CD14-positive monocyte (primary cell): ENCODE results near the gene CORO2A. TPM values are rescaled to one million over a fixed set of nuclear protein-coding genes. Genes with fewer than 3 reads are reported as not detected.

Source experiments
- DNase-seq, 3 donors: peaks; one replicate each; pipeline ENCODE4 v3.0.0-alpha.2; 2011 to 2022
- H2AFZ ChIP-seq: 2 replicates; pipeline ENCODE4 v1.6.0; 2012; ENCODE audit warnings: mild to moderate bottlenecking, low read depth, low read length, inconsistent platforms; ENCODE audit not compliant: insufficient read depth, poor library complexity, severe bottlenecking
- H3K27ac ChIP-seq, 2 donors: 1 replicate in 1 of 2; 2 replicates in 1 of 2; pipeline ENCODE4 v1.5.1; 2012 to 2013; ENCODE audit warnings: low read length in 2 of 2, control low read depth in 1 of 2, inconsistent platforms in 1 of 2, low read depth in 1 of 2, mild to moderate bottlenecking in 1 of 2
- H3K27me3 ChIP-seq, 2 donors: one replicate each; pipeline versions ENCODE4 v1.6.0 to v1.6.1; 2011 to 2013; ENCODE audit warnings: low read length in 2 of 2; ENCODE audit not compliant: control insufficient read depth in 2 of 2, insufficient read depth in 2 of 2
- H3K36me3 ChIP-seq, 2 donors: replicated peaks in 1 of 2; 1 replicate in 1 of 2; 2 replicates in 1 of 2; pipeline versions ENCODE4 v1.5.1 to v1.6.1; 2012 to 2013; ENCODE audit warnings: low read length in 2 of 2, control low read depth in 1 of 2, inconsistent platforms in 1 of 2, mild to moderate bottlenecking in 1 of 2; ENCODE audit not compliant: insufficient read depth in 2 of 2, control insufficient read depth in 1 of 2
- H3K4me1 ChIP-seq, 2 donors: 1 replicate in 1 of 2; 2 replicates in 1 of 2; pipeline versions ENCODE4 v1.5.1 to v1.6.1; 2012 to 2013; ENCODE audit warnings: low read length in 2 of 2, control low read depth in 1 of 2, inconsistent platforms in 1 of 2, mild to moderate bottlenecking in 1 of 2, moderate library complexity in 1 of 2; ENCODE audit not compliant: insufficient read depth in 2 of 2, control insufficient read depth in 1 of 2
- H3K4me2 ChIP-seq: replicated peaks from 2 replicates; pipeline ENCODE3; 2012; ENCODE audit warnings: low read length, moderate library complexity, mild to moderate bottlenecking; ENCODE audit not compliant: poor library complexity, severe bottlenecking; ENCODE audit errors: extremely low read depth
- H3K4me3 ChIP-seq, 3 experiments: fragments of 200-600 bp in 1 of 3; sonication (generic) in 1 of 3; replicated peaks in 1 of 3; 1 replicate in 2 of 3; 2 replicates in 1 of 3; pipeline ENCODE4 v1.5.1; 2011 to 2013; ENCODE audit warnings: low read length in 3 of 3, mild to moderate bottlenecking in 3 of 3, control low read depth in 2 of 3, low read depth in 2 of 3, inconsistent platforms in 1 of 3, moderate library complexity in 1 of 3
- H3K79me2 ChIP-seq: 2 replicates; pipeline ENCODE4 v1.6.0; 2012; ENCODE audit warnings: mild to moderate bottlenecking, control low read depth, inconsistent platforms, low read length, moderate library complexity; ENCODE audit not compliant: insufficient read depth
- H3K9ac ChIP-seq: 2 replicates; pipeline ENCODE4 v1.6.0; 2017; ENCODE audit warnings: low read length, mild to moderate bottlenecking; ENCODE audit not compliant: insufficient read depth, poor library complexity, severe bottlenecking
- H3K9me3 ChIP-seq, 2 donors: replicated peaks in 1 of 2; 1 replicate in 1 of 2; 2 replicates in 1 of 2; pipeline versions ENCODE4 v1.5.1 to v1.6.1; 2012 to 2013; ENCODE audit warnings: low read length in 2 of 2, control low read depth in 1 of 2; ENCODE audit not compliant: control insufficient read depth in 1 of 2, insufficient read depth in 1 of 2
- H4K20me1 ChIP-seq: 2 replicates; pipeline ENCODE4 v1.6.0; 2012; ENCODE audit warnings: mild to moderate bottlenecking, low read length, control low read depth, moderate library complexity; ENCODE audit not compliant: insufficient read depth
- H3K27ac Mint-ChIP-seq, 7 donors: one replicate each; pipeline ENCODE4 v1.8.0; 2020; ENCODE audit warnings: mild to moderate bottlenecking in 7 of 7, mixed read lengths in 7 of 7, moderate library complexity in 6 of 7, inconsistent platforms in 2 of 7
- H3K27me3 Mint-ChIP-seq, 3 donors: one replicate each; pipeline ENCODE4 v1.8.0; 2021 to 2022; ENCODE audit warnings: low read depth in 3 of 3, mild to moderate bottlenecking in 3 of 3, mixed read lengths in 3 of 3, moderate library complexity in 3 of 3, inconsistent platforms in 1 of 3
- H3K36me3 Mint-ChIP-seq, 2 donors: one replicate each; pipeline ENCODE4 v1.8.0; 2020; ENCODE audit warnings: mixed read lengths in 2 of 2, inconsistent platforms in 1 of 2, mild to moderate bottlenecking in 1 of 2
- H3K4me1 Mint-ChIP-seq: one replicate; pipeline ENCODE4 v1.8.0; 2020; ENCODE audit warnings: mild to moderate bottlenecking, mixed read lengths
- H3K4me3 Mint-ChIP-seq, 2 donors: one replicate each; pipeline ENCODE4 v1.8.0; 2020; ENCODE audit warnings: mild to moderate bottlenecking in 2 of 2, mixed read lengths in 2 of 2, moderate library complexity in 1 of 2
- H3K9me3 Mint-ChIP-seq, 7 donors: one replicate each; pipeline ENCODE4 v1.8.0; 2020 to 2022; ENCODE audit warnings: mixed read lengths in 7 of 7, mild to moderate bottlenecking in 6 of 7, moderate library complexity in 6 of 7, inconsistent platforms in 2 of 7
- WGBS: methylation state at CpG from one replicate; pipeline ENCODE4 v1.1.5; 2013; ENCODE audit warnings: missing lambda C conversion rate; ENCODE audit not compliant: insufficient coverage; 5-methylcytosine and 5-hydroxymethylcytosine counted together
- intact Hi-C, 2 donors: fragments of 100-400 bp; cut with micrococcal nuclease; formaldehyde crosslinking; loops; one replicate each; pipeline versions ENCODE4 v1.15.0 to v1.15.1; 2023
- polyA minus RNA-seq: library from RNA; depleted of rRNA, polyadenylated mRNA; stranded (reverse); fragments of >200 nt; gene quantifications from 2 replicates; pipeline ENCODE4 v1.2.3, GENCODE V29; 2012
- polyA plus RNA-seq, 3 donors: library from polyadenylated mRNA; depleted of rRNA in 1 of 3; unstranded in 2 of 3; stranded (reverse) in 1 of 3; fragments of 300-500 nt in 2 of 3; fragments of >200 nt in 1 of 3; fragmentation: Illumina TruSeq in 2 of 3; gene quantifications; 1 replicate in 2 of 3; 2 replicates in 1 of 3; pipeline ENCODE4 v1.2.3, GENCODE V29; 2012 to 2021
- total RNA-seq, 12 experiments: library from RNA in 1 of 12; stranded (reverse) in 1 of 12; fragments of 120-200 nt in 1 of 12; gene quantifications; one replicate each; pipeline ENCODE4 v1.2.4 and lab custom pipeline; 2013 to 2026; ENCODE audit warnings: mixed read lengths in 6 of 12, inconsistent platforms in 1 of 12
- TF ChIP-seq, protein P1 (sequence below): fragments of 200-600 bp; IDR thresholded peaks from one replicate; pipeline ENCODE4 v1.8.0; 2022; ENCODE audit warnings: antibody characterized with exemption, mild to moderate bottlenecking

CORO2A gene, protein sequence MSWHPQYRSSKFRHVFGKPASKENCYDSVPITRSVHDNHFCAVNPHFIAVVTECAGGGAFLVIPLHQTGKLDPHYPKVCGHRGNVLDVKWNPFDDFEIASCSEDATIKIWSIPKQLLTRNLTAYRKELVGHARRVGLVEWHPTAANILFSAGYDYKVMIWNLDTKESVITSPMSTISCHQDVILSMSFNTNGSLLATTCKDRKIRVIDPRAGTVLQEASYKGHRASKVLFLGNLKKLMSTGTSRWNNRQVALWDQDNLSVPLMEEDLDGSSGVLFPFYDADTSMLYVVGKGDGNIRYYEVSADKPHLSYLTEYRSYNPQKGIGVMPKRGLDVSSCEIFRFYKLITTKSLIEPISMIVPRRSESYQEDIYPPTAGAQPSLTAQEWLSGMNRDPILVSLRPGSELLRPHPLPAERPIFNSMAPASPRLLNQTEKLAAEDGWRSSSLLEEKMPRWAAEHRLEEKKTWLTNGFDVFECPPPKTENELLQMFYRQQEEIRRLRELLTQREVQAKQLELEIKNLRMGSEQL
- 2.1 TPM for total RNA-seq (2013)
- polyA plus RNA-seq: 1 to 10 TPM; 1.2 to 3.5 (median 2.1) TPM
- polyA minus RNA-seq: 1.1 and 1.4 TPM in 2 replicates
- 1.3 to 18.1 (median 8.1) reads per million in 11 experiments for total RNA-seq (lab: John Stamatoyannopoulos, UW)

DNA sequence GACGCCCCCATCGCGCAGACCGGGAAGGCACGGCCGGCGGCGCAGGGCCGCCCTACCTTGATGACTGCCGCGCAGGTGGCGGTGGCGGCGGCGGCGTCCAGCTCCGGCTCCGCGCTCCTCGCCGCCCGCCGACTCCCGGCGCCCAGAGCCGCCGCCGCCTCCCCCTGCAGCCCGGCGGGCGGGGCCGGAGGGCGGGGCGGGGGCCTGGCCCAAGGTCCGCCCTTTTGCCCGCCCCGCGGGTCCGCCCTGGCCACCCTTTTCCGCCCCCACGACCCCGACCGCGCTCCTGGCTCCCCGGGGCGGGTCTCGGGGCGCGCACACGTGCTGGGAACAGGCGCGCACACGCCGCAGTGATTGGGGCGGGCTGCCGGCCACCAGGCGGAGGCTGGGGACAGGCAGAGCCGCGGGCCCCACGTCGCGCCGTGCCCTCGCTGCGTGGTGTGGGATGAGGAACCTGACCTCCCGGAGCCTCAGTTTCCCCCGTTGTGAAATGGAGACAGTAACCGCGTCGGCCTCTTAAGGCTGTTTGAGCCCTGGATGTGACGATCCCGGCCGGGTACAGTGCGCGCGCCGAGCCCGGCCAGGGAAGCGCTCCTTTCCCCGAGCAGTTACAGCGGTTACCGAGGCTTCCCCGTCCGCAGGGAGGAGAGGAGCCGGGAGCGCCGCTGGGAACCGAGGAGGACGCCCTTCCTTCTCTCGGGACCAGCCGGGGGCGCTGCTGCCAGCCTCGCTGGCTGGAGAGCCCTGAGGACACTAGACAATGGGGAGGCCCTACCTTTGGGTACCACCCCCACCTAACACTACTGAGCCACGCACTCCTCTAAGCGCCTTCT lies at the start of gene CORO2A:
CORO2A (minus strand) TSS at position 135 of the 833 bp plus-strand sequence. CDS start 34,977 bp downstream, outside the sequence.
- under 1% methylated on average over 95 of the region's 95 CpGs for WGBS
- intact Hi-C loops: no loop called here

More for the DNA sequence above, at the start of gene CORO2A:
- peak within 1 kb of the TSS; percentile 50 to 88 (median 78) for H3K27ac Mint-ChIP-seq
- H3K9me3 Mint-ChIP-seq: no peaks in the 10 kb centered on the region
- H3K79me2 ChIP-seq: peaks cover 24% of the 10 kb centered on the region
- peaks cover 8% of the 10 kb centered on the region in 2 donors for H3K36me3 ChIP-seq
- peak within 1 kb of the TSS; percentile 55 for H3K9ac ChIP-seq
- peaks cover 14% of the 10 kb centered on the region for H4K20me1 ChIP-seq
- H3K4me3 ChIP-seq: peak within 1 kb of the TSS; percentile 48 to 89 (median 71)
- TF ChIP-seq, protein P1, sequence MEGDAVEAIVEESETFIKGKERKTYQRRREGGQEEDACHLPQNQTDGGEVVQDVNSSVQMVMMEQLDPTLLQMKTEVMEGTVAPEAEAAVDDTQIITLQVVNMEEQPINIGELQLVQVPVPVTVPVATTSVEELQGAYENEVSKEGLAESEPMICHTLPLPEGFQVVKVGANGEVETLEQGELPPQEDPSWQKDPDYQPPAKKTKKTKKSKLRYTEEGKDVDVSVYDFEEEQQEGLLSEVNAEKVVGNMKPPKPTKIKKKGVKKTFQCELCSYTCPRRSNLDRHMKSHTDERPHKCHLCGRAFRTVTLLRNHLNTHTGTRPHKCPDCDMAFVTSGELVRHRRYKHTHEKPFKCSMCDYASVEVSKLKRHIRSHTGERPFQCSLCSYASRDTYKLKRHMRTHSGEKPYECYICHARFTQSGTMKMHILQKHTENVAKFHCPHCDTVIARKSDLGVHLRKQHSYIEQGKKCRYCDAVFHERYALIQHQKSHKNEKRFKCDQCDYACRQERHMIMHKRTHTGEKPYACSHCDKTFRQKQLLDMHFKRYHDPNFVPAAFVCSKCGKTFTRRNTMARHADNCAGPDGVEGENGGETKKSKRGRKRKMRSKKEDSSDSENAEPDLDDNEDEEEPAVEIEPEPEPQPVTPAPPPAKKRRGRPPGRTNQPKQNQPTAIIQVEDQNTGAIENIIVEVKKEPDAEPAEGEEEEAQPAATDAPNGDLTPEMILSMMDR: peak; percentile 26
- H3K4me2 ChIP-seq: peak within 1 kb of the TSS; percentile 89
- peak within 1 kb of the TSS; percentile 84 for H2AFZ ChIP-seq
- H3K27me3 ChIP-seq: no peaks in the 10 kb centered on the region
- peaks cover 2 to 11% (median 6%) of the 10 kb centered on the region in 3 donors for H3K27me3 Mint-ChIP-seq
- H3K4me3 Mint-ChIP-seq: peak within 1 kb of the TSS; percentile 92 to 95
- peak within 1 kb of the TSS; percentile 20 to 60 for H3K27ac ChIP-seq
- peaks cover 42% of the 10 kb centered on the region for H3K4me1 Mint-ChIP-seq
- peaks cover 22 to 28% of the 10 kb centered on the region in 2 donors for H3K4me1 ChIP-seq
- H3K9me3 ChIP-seq: no peaks in the 10 kb centered on the region
- H3K36me3 Mint-ChIP-seq: peaks cover 5 to 22% of the 10 kb centered on the region in 2 donors
- DNase-seq: peak; percentile 40 to 63 (median 42)
